GM21723 (cell line): ENCODE data around the gene THOC6.
"Not testable (repeated sequence)": the region's sequence is repeated elsewhere in the genome, so short reads cannot be mapped to it uniquely, and the experiment has no call there.

Experiments
- ATAC-seq: cut with Tn5 transposase; IDR thresholded peaks from one replicate; pipeline ENCODE4 v1.9.1; 2021; ENCODE audit warnings: mild to moderate bottlenecking, moderate library complexity; ENCODE audit not compliant: unreplicated experiment

THOC6 gene

GRCh38 chr16:3069146-3069545, 45.3 kb downstream of the THOC6 start:
- ATAC-seq: not testable (repeated sequence)

GRCh38 chr16:3070608-3071111, 46.8 kb downstream of the THOC6 start:
- no peak for ATAC-seq

GRCh38 chr16:3071655-3072054, 47.8 kb downstream of the THOC6 start:
- no peak for ATAC-seq

GRCh38 chr16:3072148-3072547, 48.3 kb downstream of the THOC6 start:
- ATAC-seq: not testable (repeated sequence)

- ATAC-seq: not testable (repeated sequence)
These were observed 48.9 kb downstream of the THOC6 start for GRCh38 chr16:3072576-3073263.

- no peak for ATAC-seq
These were observed 49.6 kb downstream of the THOC6 start for GRCh38 chr16:3073448-3073847.

DNA sequence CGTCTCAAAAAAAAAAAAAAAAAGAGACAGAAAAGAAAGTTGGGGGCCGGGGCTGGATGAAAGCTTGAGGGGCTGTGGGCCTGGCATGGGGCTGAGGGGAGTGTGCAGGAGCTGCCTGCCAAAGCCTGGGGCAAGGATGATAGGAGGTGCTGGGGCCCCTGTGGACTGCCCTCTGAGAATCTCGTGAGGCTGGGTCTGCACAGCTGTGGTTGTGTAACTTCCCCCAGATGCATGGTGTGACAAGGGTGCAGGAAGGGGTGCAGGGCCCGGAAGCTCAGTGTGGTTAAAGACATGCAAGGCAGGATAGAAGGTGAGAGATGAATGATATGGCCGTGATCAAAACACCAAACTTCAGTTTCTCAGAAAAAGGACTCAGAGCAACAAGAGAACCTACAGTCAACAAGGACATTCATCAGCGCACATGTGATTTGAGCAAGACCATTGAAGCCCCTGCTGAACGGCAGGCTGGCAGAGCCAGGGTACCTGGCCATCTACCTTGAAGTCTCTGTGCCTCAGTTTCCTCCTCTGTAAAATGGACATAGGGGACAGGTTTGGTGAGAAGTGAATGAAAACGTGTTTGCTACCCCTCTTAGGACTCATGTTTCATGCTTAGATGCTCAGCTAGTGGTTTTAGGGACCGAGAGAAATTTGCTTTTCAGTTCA, 51.2 kb downstream of the THOC6 start:
- peak; percentile 82 for ATAC-seq

DNA sequence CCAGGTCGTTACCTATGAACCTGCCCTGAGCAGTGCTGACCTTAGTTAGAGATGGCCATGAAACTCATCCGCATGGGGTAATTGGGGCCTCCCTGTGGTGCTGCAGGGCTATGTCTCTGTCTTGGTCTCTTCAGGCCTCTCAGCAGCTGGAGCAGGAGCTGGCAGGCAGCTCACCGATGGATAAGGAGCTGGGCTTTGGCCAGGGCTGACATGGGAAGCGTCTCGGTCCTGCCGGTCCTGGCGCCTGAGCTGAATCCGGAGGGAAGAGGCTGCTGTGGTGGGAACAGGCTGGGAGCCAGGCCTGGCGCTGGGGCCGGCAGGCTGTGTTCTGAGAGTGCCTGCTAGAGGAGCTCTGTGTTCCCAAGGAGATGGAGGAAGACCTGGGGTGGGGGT, 51.7 kb downstream of the THOC6 start:
- ATAC-seq: no peak

DNA sequence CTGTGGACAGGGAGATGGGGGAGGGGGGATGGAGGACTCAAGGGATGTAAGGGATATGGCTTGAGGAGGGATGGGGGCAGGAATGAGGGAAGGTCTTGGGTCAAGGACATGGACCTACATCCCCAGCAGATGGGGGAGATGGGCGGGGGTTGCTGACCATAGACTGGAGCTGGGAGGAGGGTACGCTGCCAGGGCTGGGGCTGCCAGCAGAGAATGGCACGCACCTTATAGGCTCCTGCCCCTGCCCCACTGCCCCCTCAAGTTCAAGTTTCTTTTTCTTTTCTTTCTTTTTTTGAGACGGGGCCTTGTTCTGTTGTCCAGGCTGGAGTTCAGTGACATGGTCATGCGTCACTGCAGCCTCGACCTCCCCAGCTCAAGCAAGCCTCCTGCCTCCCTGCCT, 52.1 kb downstream of the THOC6 start:
- not testable (repeated sequence) for ATAC-seq

DNA sequence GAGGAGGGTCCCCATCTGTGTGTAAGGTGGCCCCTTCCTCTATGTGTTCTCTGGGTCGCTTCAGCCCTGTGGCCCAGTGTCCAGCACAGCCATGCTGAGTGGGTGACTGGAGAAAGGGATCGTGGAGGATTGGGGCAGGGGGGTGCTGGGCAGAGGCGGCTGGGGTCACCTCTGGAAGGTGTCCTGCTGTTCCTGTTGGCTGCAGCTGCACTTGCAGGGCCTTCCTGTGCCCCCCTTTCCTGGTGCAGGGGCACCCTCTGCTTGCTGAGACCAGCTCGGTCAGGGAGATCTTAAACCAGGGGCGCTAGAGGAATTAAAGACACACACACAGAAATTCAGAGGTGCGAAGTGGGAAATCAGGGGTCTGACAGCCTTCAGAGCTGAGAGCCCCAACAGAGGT, 52.7 kb downstream of the THOC6 start:
- ATAC-seq: no peak
